K562 (cell line): ENCODE data around the gene FOLR2. TPM values are rescaled to one million over a fixed set of nuclear protein-coding genes. Genes with fewer than 3 reads are reported as not detected.
A peak's percentile ranks its signal among the peaks of the same experiment; 100 is the strongest.

Experiments used
- AFF4 ChIP-seq: sonication (generic); formaldehyde crosslinking; IDR thresholded peaks from 2 replicates; pipeline ENCODE4 v1.8.0; 2023; ENCODE audit warnings: mild to moderate bottlenecking, missing genetic modification reagents
- BRCA1 ChIP-seq, 2 experiments: fragments of 450-650 bp in 1 of 2; sonication (generic) in 1 of 2; formaldehyde crosslinking in 1 of 2; IDR thresholded peaks; 2 replicates each; pipeline versions ENCODE4 v1.5.0 to v1.6.1; 2017 to 2020; ENCODE audit warnings: mild to moderate bottlenecking in 1 of 2, missing genetic modification reagents in 1 of 2
- SAP30 ChIP-seq: fragments of 200-600 bp; sonication (generic); IDR thresholded peaks from 2 replicates; pipeline ENCODE4 v1.6.1; 2012; ENCODE audit warnings: borderline replicate concordance, low read depth, mild to moderate bottlenecking, moderate library complexity, low read length, control low read depth, inconsistent platforms; ENCODE audit not compliant: insufficient read depth, poor library complexity, severe bottlenecking
- SMC3 ChIP-seq: conservative IDR thresholded peaks from 2 replicates; pipeline ENCODE4 v1.6.1; 2011; ENCODE audit warnings: low read depth, low read length, improper control_type of control experiment; ENCODE audit not compliant: insufficient read depth
- ZBTB40 ChIP-seq, 2 experiments: fragments of 450-650 bp in 1 of 2; sonication (generic) in 1 of 2; formaldehyde crosslinking in 1 of 2; IDR thresholded peaks; 2 replicates each; pipeline versions ENCODE4 v1.7.1 to v1.9.0; 2016 to 2022; ENCODE audit warnings: inconsistent platforms in 1 of 2, mild to moderate bottlenecking in 1 of 2, missing genetic modification reagents in 1 of 2
- ZNF592 ChIP-seq: fragments of 450-650 bp; IDR thresholded peaks from 2 replicates; pipeline ENCODE4 v1.6.1; 2017; ENCODE audit warnings: antibody characterized with exemption, mild to moderate bottlenecking
- polyA plus RNA-seq, 8 experiments: library from polyadenylated mRNA; depleted of rRNA in 4 of 8; stranded (reverse) in 5 of 8; unstranded in 3 of 8; fragments of >200 nt; fragmentation: Nextera tagmentation in 2 of 8; fragmentation: Illumina TruSeq in 1 of 8; extraction: Ambion mirVana in 2 of 8; extraction: Trizol in 1 of 8; gene quantifications; 2 replicates each; pipeline versions ENCODE4 v1.2.1 to v1.2.3, GENCODE V29; 2011 to 2014; ENCODE audit warnings: inconsistent platforms in 1 of 8, missing spikeins in 1 of 8
- total RNA-seq, 7 experiments: library from RNA; depleted of rRNA in 6 of 7; stranded (reverse); fragments of >200 nt in 6 of 7; fragmentation: Illumina TruSeq in 2 of 7; extraction: Trizol in 2 of 7; gene quantifications; 2 replicates each; pipeline versions ENCODE4 v1.2.1 to v1.2.3, GENCODE V29; 2011 to 2021; ENCODE audit warnings: low replicate concordance in 1 of 7

Gene FOLR2
- total and polyA plus RNA-seq, 9 of the 15 experiments (the other 6 are each of a cell fraction or from before 2014, with no cell fraction given): 0.27 TPM; not detected in 8

- peak; percentile 53; the same call in 1 of the 2 replicates for TF ChIP-seq AFF4 (CRISPR knock-in tag)
- TF ChIP-seq ZNF592: 0 out of 2 replicates have a peak, but pooled peaks have one; percentile 55
- 0 out of 2 replicates have a peak, but pooled peaks have one; percentile 1 for TF ChIP-seq SMC3
- peak; percentile 56 for TF ChIP-seq ZBTB40 (IDR thresholded peaks at IDR 0.05)
- no peak for TF ChIP-seq ZBTB40 (CRISPR knock-in tag; IDR thresholded peaks at IDR 0.05)
- TF ChIP-seq BRCA1 (IDR thresholded peaks at IDR 0.05): no peak
- TF ChIP-seq BRCA1 (CRISPR knock-in tag; IDR thresholded peaks at IDR 0.05): no peak
- peak; percentile 23 for TF ChIP-seq SAP30
Observed at GRCh38 chr11:72223615-72224563, 7.3 kb downstream of the FOLR2 start (continued).
